LoVo (cell line): ENCODE results near the gene BNIPL.

Source experiments
- DNase-seq: peaks from one replicate; pipeline ENCODE4 v3.0.0-alpha.2; 2016; ENCODE audit warnings: low spot score

BNIPL gene

GRCh38 chr1:151010346-151010726 is 26.1 kb upstream of the BNIPL start:
- no peak for DNase-seq

- no peak for DNase-seq
These were observed 25.1 kb upstream of the BNIPL start for GRCh38 chr1:151011154-151011850.

GRCh38 chr1:151012684-151013471 is 23.5 kb upstream of the BNIPL start:
- peak; percentile 24 for DNase-seq

DNA sequence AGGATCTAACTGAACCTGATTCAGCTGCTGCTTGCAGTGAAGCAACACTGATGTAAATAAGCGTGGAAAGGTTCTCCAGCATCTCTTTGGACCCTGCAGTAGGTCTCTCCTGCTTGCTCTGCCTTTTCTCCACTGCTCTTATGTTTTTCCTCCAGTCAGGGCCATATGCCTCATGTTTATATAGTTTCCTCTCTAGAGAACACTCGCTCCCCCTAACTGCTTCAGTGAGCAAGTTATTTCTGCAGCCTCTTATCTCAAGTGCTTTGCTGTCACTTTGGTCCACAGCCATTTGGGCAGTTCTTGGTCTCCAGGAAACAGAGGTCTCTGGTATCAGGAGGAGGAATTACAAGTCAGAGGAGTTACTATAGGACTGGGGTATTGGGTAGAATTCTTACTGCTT is 22.9 kb upstream of the BNIPL start:
- no peak for DNase-seq

DNA sequence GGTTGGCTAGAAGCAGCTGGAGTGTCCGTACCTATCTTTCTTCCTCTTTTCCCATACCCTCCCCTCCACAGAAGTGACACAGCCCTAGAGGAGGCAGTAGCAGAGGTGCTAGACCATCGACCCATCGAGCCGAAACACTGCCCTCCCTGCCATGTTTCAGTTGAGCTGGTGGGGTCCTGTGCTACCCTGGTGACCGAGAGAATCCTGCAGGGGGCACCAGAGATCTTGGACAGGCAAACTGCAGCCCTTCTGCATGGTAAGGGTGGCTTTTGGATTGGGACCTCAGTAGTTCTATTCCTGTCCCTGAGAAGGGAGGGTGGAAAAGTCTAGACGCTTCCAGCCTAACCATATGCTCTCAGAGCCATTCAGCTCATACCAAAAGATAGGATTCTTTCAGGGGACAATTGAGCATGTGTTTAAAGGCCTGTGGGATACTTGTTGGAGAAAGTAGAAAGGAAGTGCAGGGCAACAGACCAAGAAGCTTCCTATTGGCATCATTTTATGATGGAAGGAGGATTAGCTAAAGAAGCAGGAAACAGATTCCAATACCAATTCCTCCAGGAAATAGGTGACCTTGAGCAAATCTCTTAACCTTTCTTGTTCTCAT is 11.7 kb upstream of the BNIPL start:
- no peak for DNase-seq

DNA sequence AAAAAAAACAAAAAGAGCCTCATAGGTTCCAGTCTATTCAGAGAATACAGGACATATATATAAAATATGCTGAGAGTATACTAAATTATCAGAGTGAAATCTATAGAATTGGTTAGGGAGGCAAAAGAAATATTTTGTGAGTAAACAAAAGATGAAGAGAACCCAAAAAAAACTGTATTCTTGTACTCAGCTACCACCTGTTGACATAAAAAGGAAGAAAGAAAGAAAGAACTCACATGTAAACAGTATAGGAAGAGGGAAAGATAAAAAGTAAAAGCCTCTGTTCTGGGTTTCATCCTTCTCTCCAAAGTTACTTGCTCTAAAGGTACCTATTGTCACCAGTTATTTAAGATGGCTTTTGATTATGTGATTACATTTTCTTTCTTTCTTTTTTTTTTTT is 9.9 kb upstream of the BNIPL start:
- DNase-seq, result no peak

GRCh38 chr1:151032164-151032563 is 4.2 kb upstream of the BNIPL start:
- DNase-seq, result no peak

GRCh38 chr1:151035167-151035566 is 1.2 kb upstream of the BNIPL start:
- no peak for DNase-seq

- DNase-seq, result no peak
These were observed 646 bp downstream of the BNIPL start for GRCh38 chr1:151037032-151037431.

DNA sequence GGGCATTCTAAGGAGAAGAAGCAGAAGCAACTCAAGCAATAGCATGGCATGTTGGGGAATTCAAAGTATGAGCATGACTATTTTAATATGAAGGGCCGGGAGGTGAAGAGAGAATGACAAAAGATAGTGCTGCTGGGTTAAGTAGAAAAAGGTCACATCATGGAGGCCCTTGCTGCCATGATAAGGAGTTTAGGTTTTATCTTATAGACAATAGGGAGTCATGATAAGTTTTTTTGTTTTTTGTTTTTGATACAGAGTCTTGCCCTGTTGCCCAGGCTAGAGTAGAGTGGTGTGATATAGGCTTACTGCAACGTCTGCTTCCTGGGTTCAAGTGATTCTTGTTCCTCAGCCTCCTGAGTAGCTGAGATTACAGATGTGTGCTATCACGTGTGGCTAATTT is 3.1 kb downstream of the BNIPL start:
- no peak for DNase-seq

DNA sequence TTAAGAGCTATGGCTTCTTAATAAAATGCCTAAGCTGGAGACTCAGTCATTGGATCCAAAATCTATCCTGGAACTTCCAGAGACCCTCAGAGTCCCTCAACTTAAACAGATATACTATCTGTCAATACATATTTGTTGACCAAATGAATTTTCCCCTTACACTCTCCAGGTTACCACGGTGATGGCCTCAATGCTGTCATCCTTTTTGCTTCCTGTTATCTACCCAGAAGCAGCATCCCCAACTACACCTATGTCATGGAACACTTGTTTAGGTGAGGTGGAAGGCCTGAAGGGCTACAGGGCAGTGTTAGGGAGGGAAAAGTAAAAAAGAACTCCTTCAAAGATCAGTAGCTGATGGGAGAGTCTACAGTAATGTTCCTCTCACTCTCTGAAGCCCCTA is 6.8 kb downstream of the BNIPL start:
- DNase-seq, result no peak

GRCh38 chr1:151047591-151047924 is 11.2 kb downstream of the BNIPL start, which contains the start of gene C1orf56:
C1orf56 (plus strand) TSS chr1:151047751; CDS start chr1:151047848, 97 bp downstream.
- peak; percentile 78 for DNase-seq

DNA sequence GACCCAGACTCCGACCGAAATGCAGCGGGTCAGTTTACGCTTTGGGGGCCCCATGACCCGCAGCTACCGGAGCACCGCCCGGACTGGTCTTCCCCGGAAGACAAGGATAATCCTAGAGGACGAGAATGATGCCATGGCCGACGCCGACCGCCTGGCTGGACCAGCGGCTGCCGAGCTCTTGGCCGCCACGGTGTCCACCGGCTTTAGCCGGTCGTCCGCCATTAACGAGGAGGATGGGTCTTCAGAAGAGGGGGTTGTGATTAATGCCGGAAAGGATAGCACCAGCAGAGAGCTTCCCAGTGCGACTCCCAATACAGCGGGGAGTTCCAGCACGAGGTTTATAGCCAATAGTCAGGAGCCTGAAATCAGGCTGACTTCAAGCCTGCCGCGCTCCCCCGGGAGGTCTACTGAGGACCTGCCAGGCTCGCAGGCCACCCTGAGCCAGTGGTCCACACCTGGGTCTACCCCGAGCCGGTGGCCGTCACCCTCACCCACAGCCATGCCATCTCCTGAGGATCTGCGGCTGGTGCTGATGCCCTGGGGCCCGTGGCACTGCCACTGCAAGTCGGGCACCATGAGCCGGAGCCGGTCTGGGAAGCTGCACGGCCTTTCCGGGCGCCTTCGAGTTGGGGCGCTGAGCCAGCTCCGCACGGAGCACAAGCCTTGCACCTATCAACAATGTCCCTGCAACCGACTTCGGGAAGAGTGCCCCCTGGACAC is 11.7 kb downstream of the BNIPL start:
- DNase-seq, result peak; percentile 57

DNA sequence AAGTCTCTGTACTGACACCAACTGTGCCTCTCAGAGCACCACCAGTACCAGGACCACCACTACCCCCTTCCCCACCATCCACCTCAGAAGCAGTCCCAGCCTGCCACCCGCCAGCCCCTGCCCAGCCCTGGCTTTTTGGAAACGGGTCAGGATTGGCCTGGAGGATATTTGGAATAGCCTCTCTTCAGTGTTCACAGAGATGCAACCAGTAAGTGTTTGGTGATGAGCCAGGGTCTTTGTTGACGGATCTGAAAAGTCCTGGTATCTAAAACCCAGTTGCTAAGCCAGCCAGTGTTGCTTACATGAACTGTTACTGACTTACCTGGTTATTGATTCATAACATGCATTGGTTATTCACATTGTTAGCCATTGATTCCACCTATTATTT is 12.3 kb downstream of the BNIPL start:
- no peak for DNase-seq

DNA sequence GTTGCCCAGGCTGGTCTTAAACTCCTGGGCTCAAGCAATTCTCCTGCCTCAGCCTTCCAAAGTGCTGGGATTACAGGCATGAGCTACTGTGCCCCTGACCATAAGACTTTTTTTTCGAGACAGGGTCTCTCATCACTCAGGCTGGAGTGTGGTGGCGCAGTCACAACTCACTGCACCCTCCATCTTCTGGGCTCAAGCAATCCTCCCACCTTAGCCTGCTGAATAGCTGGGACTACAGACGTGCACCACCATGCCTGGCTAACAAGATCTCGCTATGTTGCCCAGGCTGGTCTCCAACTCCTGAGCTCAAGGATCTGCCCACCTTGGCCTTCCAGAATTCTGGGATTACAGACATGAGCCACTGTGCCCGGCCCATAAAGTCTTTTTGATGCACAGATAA is 13.1 kb downstream of the BNIPL start:
- DNase-seq, result no peak

DNA sequence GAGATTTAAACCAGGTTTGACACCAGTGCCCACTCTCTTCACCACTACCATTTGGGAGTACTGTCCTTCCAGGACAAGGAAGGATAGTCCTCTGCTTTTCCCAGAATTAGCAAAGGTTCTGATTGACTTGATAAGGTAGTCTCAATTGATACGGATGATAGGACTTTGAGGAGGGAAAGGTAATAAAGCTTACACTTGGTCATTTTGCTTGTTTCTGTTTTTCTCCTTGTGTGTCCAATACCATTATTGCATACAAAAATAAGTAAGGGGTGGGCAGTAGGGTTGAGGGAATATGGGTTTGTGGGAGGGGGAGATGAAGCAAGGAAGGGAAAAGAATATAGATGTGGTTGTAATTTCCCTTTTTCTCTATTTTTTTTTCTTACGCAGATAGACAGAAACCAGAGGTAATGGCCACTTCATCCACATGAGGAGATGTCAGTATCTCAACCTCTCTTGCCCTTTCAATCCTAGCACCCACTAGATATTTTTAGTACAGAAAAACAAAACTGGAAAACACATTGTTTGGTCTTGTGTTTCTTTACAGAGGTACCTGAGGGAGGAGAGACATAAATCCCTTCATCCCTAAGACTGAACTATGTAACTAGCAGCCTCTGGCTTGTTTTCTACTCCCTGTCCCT is 13.8 kb downstream of the BNIPL start:
- no peak for DNase-seq

GRCh38 chr1:151051356-151052009 is 15.1 kb downstream of the BNIPL start:
- DNase-seq, result no peak

DNA sequence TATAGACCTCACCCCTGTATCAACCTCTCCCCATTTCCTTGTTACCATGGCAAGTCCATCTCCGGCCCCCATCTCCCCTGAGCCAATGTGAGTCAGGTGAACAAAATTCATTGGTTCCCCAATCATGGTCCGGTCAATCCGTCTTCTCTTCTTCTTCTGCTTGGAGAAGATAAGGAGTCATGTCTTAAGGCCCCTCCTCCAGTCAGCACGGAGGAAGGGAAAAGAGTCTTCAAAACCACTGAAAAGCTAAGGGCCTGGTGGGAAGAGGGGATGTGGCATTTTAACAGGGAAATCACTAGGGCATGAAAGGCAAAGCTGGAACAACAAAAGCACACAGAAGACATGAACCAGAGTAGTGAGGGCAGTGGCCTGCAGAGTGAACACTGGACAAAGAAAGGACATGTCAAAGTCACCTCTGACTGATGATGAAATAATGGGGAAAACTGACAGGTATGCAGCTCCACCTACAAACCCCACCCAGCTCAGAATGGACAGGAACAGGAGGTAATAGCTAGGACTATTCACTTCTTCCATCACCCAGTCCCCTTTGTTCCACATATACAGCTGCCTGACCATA is 18.7 kb downstream of the BNIPL start:
- DNase-seq, result no peak

DNA sequence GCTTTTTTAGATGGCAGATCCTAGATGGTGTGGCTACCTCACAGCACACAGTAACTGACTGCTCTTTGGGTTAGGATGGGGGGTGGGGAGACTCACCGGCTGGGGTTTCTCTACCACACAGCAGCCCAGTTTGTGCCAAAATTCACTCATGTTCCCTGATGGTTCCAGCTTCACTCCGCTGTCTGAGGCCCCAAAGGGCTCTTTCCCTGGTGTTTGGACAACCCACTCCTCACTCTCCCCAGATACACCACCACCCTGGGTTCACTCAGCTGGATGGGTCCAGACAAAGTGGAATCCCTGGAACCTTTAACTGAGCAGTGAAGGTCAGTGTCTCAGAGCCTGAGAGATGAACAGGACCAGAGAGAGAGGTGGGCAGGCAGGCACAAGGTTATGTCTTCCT is 19.2 kb downstream of the BNIPL start:
- DNase-seq, result no peak

DNA sequence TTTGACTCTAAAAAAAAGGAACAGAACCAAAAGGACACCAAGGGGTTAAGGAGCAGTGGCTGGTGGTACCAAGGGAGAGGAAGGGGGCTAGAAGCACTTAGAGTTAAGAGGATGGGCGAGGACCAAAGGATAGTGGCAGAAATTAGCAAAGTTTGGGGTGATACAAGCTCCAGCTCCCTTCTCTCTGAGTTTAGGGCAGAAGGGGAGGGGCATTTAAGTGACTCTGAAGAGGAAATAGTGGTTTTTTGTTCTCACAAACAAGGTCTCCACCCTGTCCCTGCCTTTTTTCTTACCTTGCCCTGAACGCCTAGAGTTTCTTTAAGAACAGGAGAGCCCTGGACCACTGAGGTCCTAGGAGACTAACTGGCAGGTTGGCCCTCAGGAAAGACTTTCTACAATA is 19.8 kb downstream of the BNIPL start:
- DNase-seq, result no peak

DNA sequence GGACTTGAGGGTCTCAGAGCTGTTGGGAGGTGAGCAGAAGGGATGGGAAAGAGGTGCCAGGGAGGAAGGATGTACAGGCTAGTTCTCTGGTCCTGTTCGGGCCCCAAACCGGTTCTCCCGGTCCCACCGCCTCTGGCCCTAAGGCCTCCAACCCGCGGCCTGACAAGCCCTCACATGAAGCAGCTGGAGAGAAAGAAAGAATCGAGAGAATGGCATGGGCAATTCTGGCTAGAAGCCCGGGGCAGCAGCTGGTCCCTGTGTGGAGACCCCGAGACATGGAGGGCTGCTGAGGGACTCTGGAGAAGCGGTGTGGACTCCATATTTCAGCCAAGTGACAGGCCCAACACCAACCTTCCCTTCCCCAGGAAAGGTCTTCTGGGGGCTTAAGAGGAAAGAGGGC is 22.3 kb downstream of the BNIPL start:
- peak; percentile 49 for DNase-seq
